ENCODE results near the gene TCF7L1. TPM values are rescaled to one million over a fixed set of nuclear protein-coding genes. Genes with fewer than 3 reads are reported as not detected.
A peak's percentile ranks its signal among the peaks of the same experiment; 100 is the strongest.

The TCF7L1 gene
- total RNA-seq, 4 donors from 2014 or later = 1.1 to 3.9 (median 2.8) TPM

- Histone ChIP-seq H3K27ac (peak overlapping the region; percentile 93 to 96 (median 96)), H3K9me3 (no peaks in the 10 kb centered on the region), H3K27me3 (no peaks in the 10 kb centered on the region), H3K4me3 (peak overlapping the region; percentile 70 to 97 (median 83)), H3K4me1 (peaks cover 39 to 44% of the 10 kb centered on the region in 2 donors), H3K36me3 (peaks cover 3 to 47% of the 10 kb centered on the region in 2 donors)
- peak; percentile 75 to 91 for DNase-seq
- intact Hi-C loops (cut with DNase I; ENCODE audit: low total_unique reads) (loop anchor here (1.0 to 5.0 kb wide), 3 partner anchors 26 to 183 kb away; partner anchors contain the start of gene MAT2A), in situ Hi-C loops (cut with MboI; ENCODE audit: low sequenced_read_pairs in 4 of 4) (loop anchor here in 1 of 4 donors (25.0 kb wide), 1 partner anchor 833 kb away; the partner anchor contains the start of genes IMMT and MRPL35)
- peak; percentile 76 to 77 for ATAC-seq
- TF ChIP-seq POLR2A (IDR thresholded peaks at IDR 0.05) (no peak), CTCF (IDR thresholded peaks at IDR 0.05 in 4 of 5, conservative IDR thresholded peaks at IDR 0.05 in 1 of 5) (no peak)
Observed at GRCh38 chr2:85353876-85354285, 220.7 kb downstream of the TCF7L1 start.

- peak within 1 kb of the TSS; percentile 93 to 96 (median 96) for H3K27ac ChIP-seq
- ATAC-seq = peak; percentile 90 to 94
- no peaks in the 10 kb centered on the region for H3K9me3 ChIP-seq
- DNase-seq = peak; percentile 99
- H3K27me3 ChIP-seq = no peaks in the 10 kb centered on the region
- intact Hi-C loops (cut with DNase I; ENCODE audit: low total_unique reads) = loop anchor here (2.0 to 5.0 kb wide), 2 partner anchors 28 to 183 kb away; partner anchors contain the start of gene MAT2A
- peak; percentile 97 for TF ChIP-seq POLR2A (IDR thresholded peaks at IDR 0.05)
- TF ChIP-seq CTCF (IDR thresholded peaks at IDR 0.05 in 4 of 5, conservative IDR thresholded peaks at IDR 0.05 in 1 of 5) = no peak
- H3K4me3 ChIP-seq = peak within 1 kb of the TSS; percentile 70 to 97 (median 83)
- H3K36me3 ChIP-seq = peaks cover 0 to 41% of the 10 kb centered on the region in 2 donors
- in situ Hi-C loops (cut with MboI; ENCODE audit: low sequenced_read_pairs in 4 of 4) = loop anchor here in 1 of 4 donors (25.0 kb wide), 1 partner anchor 833 kb away; the partner anchor contains the start of genes IMMT and MRPL35
- H3K4me1 ChIP-seq = peaks cover 39 to 44% of the 10 kb centered on the region in 2 donors
Observed at GRCh38 chr2:85354286-85355072, 221.3 kb downstream of the TCF7L1 start, which contains the start of the genes ELMOD3 and RETSAT. Gene ELMOD3 (plus strand): TSS chr2:85354769. CDS start chr2:85357199, 2,430 bp downstream. Gene RETSAT (minus strand): TSS chr2:85354528. CDS start chr2:85354507, 21 bp downstream.

GRCh38 chr2:85355073-85355410 lies 221.8 kb downstream of the TCF7L1 start:
- DNase-seq (no peak), ATAC-seq (no peak)
- Histone ChIP-seq H3K4me1 (peaks cover 39 to 44% of the 10 kb centered on the region in 2 donors), H3K27ac (peak overlapping the region; percentile 93 to 96 (median 96)), H3K27me3 (no peaks in the 10 kb centered on the region), H3K9me3 (no peaks in the 10 kb centered on the region), H3K4me3 (peak overlapping the region; percentile 70 to 97 (median 83)), H3K36me3 (peaks cover 0 to 35% of the 10 kb centered on the region in 2 donors)
- in situ Hi-C loops (cut with MboI; ENCODE audit: low sequenced_read_pairs in 4 of 4) = loop anchor here in 1 of 4 donors (25.0 kb wide), 1 partner anchor 832 kb away; the partner anchor contains the start of genes IMMT and MRPL35
- TF ChIP-seq CTCF (IDR thresholded peaks at IDR 0.05 in 4 of 5, conservative IDR thresholded peaks at IDR 0.05 in 1 of 5) (no peak), POLR2A (IDR thresholded peaks at IDR 0.05) (no peak)
- intact Hi-C loops (cut with DNase I; ENCODE audit: low total_unique reads) = loop anchor here (2.0 kb wide), 1 partner anchor 28 kb away; no protein-coding TSS in a partner anchor

- intact Hi-C loops (cut with DNase I; ENCODE audit: low total_unique reads) (loop anchor here (2.0 kb wide), 1 partner anchor 27 kb away; no protein-coding TSS in a partner anchor), in situ Hi-C loops (cut with MboI; ENCODE audit: low sequenced_read_pairs in 4 of 4) (loop anchor here in 1 of 4 donors (25.0 kb wide), 1 partner anchor 832 kb away; the partner anchor contains the start of genes IMMT and MRPL35)
- ATAC-seq = no peak
- TF ChIP-seq POLR2A (IDR thresholded peaks at IDR 0.05) (no peak), CTCF (IDR thresholded peaks at IDR 0.05 in 4 of 5, conservative IDR thresholded peaks at IDR 0.05 in 1 of 5) (no peak)
- peak overlapping the region; percentile 70 to 97 (median 83) for H3K4me3 ChIP-seq
- peaks cover 0 to 30% of the 10 kb centered on the region in 2 donors for H3K36me3 ChIP-seq
- H3K9me3 ChIP-seq = no peaks in the 10 kb centered on the region
- H3K27ac ChIP-seq = peak overlapping the region; percentile 93 to 96 (median 96)
- H3K27me3 ChIP-seq = no peaks in the 10 kb centered on the region
- no peak for DNase-seq
- H3K4me1 ChIP-seq = peaks cover 39 to 44% of the 10 kb centered on the region in 2 donors
Observed at GRCh38 chr2:85355521-85355920, 222.3 kb downstream of the TCF7L1 start.
